Endodermal cell (in vitro differentiated cells): ENCODE measurements around the gene NECAB2. TPM values are rescaled to one million over a fixed set of nuclear protein-coding genes. Genes with fewer than 3 reads are reported as not detected.

ENCODE experiments used
- DNase-seq: peaks from one replicate; pipeline ENCODE4 v3.0.0-alpha.2; 2017
- H3K27ac ChIP-seq: 2 replicates; pipeline ENCODE4 v1.5.1; 2013; ENCODE audit warnings: mild to moderate bottlenecking, low read depth, low read length, moderate library complexity
- H3K27me3 ChIP-seq: 2 replicates; pipeline ENCODE4 v1.6.1; 2013; ENCODE audit warnings: mild to moderate bottlenecking, low read length, moderate library complexity; ENCODE audit not compliant: insufficient read depth, control insufficient read depth, poor library complexity, severe bottlenecking
- H3K36me3 ChIP-seq: 2 replicates; pipeline ENCODE4 v1.7.0; 2013; ENCODE audit warnings: mild to moderate bottlenecking, low read length, moderate library complexity; ENCODE audit not compliant: control insufficient read depth, insufficient read depth
- H3K4me1 ChIP-seq: one replicate; pipeline ENCODE4 v1.7.0; 2013; ENCODE audit warnings: low read length; ENCODE audit not compliant: control insufficient read depth, insufficient read depth
- H3K4me3 ChIP-seq: 2 replicates; pipeline ENCODE4 v1.5.1; 2013; ENCODE audit warnings: mild to moderate bottlenecking, low read length, moderate library complexity
- H3K9ac ChIP-seq: 2 replicates; pipeline ENCODE4 v1.6.1; 2013; ENCODE audit warnings: mild to moderate bottlenecking, low read length, moderate library complexity; ENCODE audit not compliant: poor library complexity, severe bottlenecking; ENCODE audit errors: extremely low read depth
- H3K9me3 ChIP-seq: 2 replicates; pipeline ENCODE4 v1.6.1; 2013; ENCODE audit warnings: mild to moderate bottlenecking, low read length, moderate library complexity; ENCODE audit not compliant: control insufficient read depth
- H3K27ac Mint-ChIP-seq: 2 replicates; pipeline ENCODE4 v1.8.0; 2020; ENCODE audit warnings: mixed read lengths
- H3K27me3 Mint-ChIP-seq: 2 replicates; pipeline ENCODE4 v1.8.0; 2021; ENCODE audit warnings: mild to moderate bottlenecking, mixed read lengths; ENCODE audit not compliant: insufficient read depth
- H3K36me3 Mint-ChIP-seq: 2 replicates; pipeline ENCODE4 v1.8.0; 2020; ENCODE audit warnings: low read depth, mixed read lengths
- H3K4me1 Mint-ChIP-seq: 2 replicates; pipeline ENCODE4 v1.8.0; 2020; ENCODE audit warnings: mixed read lengths
- H3K4me3 Mint-ChIP-seq: 2 replicates; pipeline ENCODE4 v1.8.0; 2020; ENCODE audit warnings: mild to moderate bottlenecking, moderate library complexity, mixed read lengths
- H3K9me3 Mint-ChIP-seq: 2 replicates; pipeline ENCODE4 v1.8.0; 2020; ENCODE audit warnings: mild to moderate bottlenecking, mixed read lengths
- CTCF ChIP-seq: fragments of 200-600 bp; sonication (generic); conservative IDR thresholded peaks from 2 replicates; pipeline ENCODE4 v1.5.0; 2021; ENCODE audit warnings: antibody characterized with exemption, mild to moderate bottlenecking
- WGBS, 2 experiments: methylation state at CpG; one replicate each; pipeline versions ENCODE4 v1.1.5 to v1.1.7; 2013; ENCODE audit warnings: missing lambda C conversion rate in 2 of 2, mixed read lengths in 1 of 2; ENCODE audit not compliant: insufficient coverage in 1 of 2, insufficient read length in 1 of 2; 5-methylcytosine and 5-hydroxymethylcytosine counted together
- total RNA-seq, 2 donors: library from RNA; stranded (reverse); fragmentation: NEBNext Ultra II Directional in 1 of 2; extraction: Animal tissue kit (Norgen Biotek cat#: 25700) in 1 of 2; gene quantifications; 2 replicates in 1 of 2; 3 replicates in 1 of 2; pipeline ENCODE4 v1.2.1, GENCODE V29; 2021

NECAB2 gene
- total RNA-seq, 2 donors from 2014 or later = 2.7 to 3.3 TPM

- Histone ChIP-seq H3K27ac (no peak overlapping the region), H3K9me3 (no peaks in the 10 kb centered on the region), H3K27me3 (no peaks in the 10 kb centered on the region), H3K4me1 (peaks cover 8% of the 10 kb centered on the region), H3K36me3 (no peaks in the 10 kb centered on the region), H3K4me3 (no peak overlapping the region), H3K9ac (no peak overlapping the region)
- H3K27me3 Mint-ChIP-seq = peaks cover 4% of the 10 kb centered on the region
- H3K4me3 Mint-ChIP-seq = no peak overlapping the region
- H3K36me3 Mint-ChIP-seq = no peaks in the 10 kb centered on the region
- H3K27ac Mint-ChIP-seq = no peak overlapping the region
- peak; percentile 97 for TF ChIP-seq CTCF
- DNase-seq = peak; percentile 97
- no peaks in the 10 kb centered on the region for H3K9me3 Mint-ChIP-seq
- 55 to 68% methylated on average over 16 to 22 of the region's 22 CpGs for WGBS, 2 experiments
- peaks cover 13% of the 10 kb centered on the region for H3K4me1 Mint-ChIP-seq
These were observed 11.4 kb upstream of the NECAB2 start for GRCh38 chr16:83956336-83957289.

GRCh38 chr16:83957296-83957855, 10.7 kb upstream of the NECAB2 start:
- WGBS, 2 experiments = 80 to 93% methylated on average over 2 to 13 of the region's 14 CpGs
- Histone ChIP-seq H3K9ac (no peak overlapping the region), H3K36me3 (no peaks in the 10 kb centered on the region), H3K9me3 (no peaks in the 10 kb centered on the region), H3K4me1 (peaks cover 8% of the 10 kb centered on the region), H3K4me3 (no peak overlapping the region), H3K27me3 (no peaks in the 10 kb centered on the region), H3K27ac (no peak overlapping the region)
- Mint-ChIP-seq H3K27ac (no peak overlapping the region), H3K9me3 (no peaks in the 10 kb centered on the region), H3K27me3 (peaks cover 4% of the 10 kb centered on the region), H3K4me1 (peaks cover 13% of the 10 kb centered on the region), H3K36me3 (no peaks in the 10 kb centered on the region), H3K4me3 (no peak overlapping the region)
- no peak for TF ChIP-seq CTCF
- no peak for DNase-seq

- TF ChIP-seq CTCF = no peak
- peaks cover 8% of the 10 kb centered on the region for H3K4me1 ChIP-seq
- Mint-ChIP-seq H3K4me3 (no peak overlapping the region), H3K27ac (no peak overlapping the region), H3K36me3 (no peaks in the 10 kb centered on the region), H3K27me3 (peaks cover 4% of the 10 kb centered on the region), H3K4me1 (peaks cover 13% of the 10 kb centered on the region), H3K9me3 (no peaks in the 10 kb centered on the region)
- no peaks in the 10 kb centered on the region for H3K9me3 ChIP-seq
- WGBS, 2 experiments = 89 to 92% methylated on average over 15 to 21 of the region's 21 CpGs
- H3K27me3 ChIP-seq = no peaks in the 10 kb centered on the region
- H3K27ac ChIP-seq = no peak overlapping the region
- no peak for DNase-seq
- H3K4me3 ChIP-seq = no peak overlapping the region
- no peaks in the 10 kb centered on the region for H3K36me3 ChIP-seq
- H3K9ac ChIP-seq = no peak overlapping the region
These were observed 9.8 kb upstream of the NECAB2 start for GRCh38 chr16:83958137-83958845.
